ENCODE data around the gene MBOAT7. TPM values are rescaled to one million over a fixed set of nuclear protein-coding genes. Genes with fewer than 3 reads are reported as not detected.

The MBOAT7 gene
- total and polyA plus RNA-seq, 4 donors = 39.0 to 154 (median 73.3) TPM

- Histone ChIP-seq H3K9ac (ENCODE audit: insufficient read depth in 1 of 2, low read length in 2 of 2) (peak overlapping the region in 1 of 2 donors; percentile 43), H3K27ac (ENCODE audit: low read depth in 1 of 2, low read length in 1 of 2) (peak overlapping the region; percentile 67 to 97), H3K9me3 (ENCODE audit: control insufficient read depth in 4 of 4, insufficient read depth in 3 of 4, low read length in 3 of 4) (no peaks in the 10 kb centered on the region), H3K4me3 (no peak overlapping the region), H3K4me1 (ENCODE audit: control insufficient read depth in 5 of 5, insufficient read depth in 5 of 5, low read length in 5 of 5) (peaks cover 3 to 42% (median 23%) of the 10 kb centered on the region in 5 donors), H3K27me3 (ENCODE audit: control insufficient read depth in 3 of 3, insufficient read depth in 3 of 3, low read length in 2 of 3) (no peaks in the 10 kb centered on the region), H3K36me3 (ENCODE audit: control insufficient read depth in 4 of 4, insufficient read depth in 4 of 4, low read length in 4 of 4) (peaks cover 12 to 31% (median 19%) of the 10 kb centered on the region in 4 donors)
- DNase-seq (peak; percentile 96 to 98 (median 98)), ATAC-seq (ENCODE audit: insufficient read depth, low FRiP score) (peak; percentile 45)
- no peak for TF ChIP-seq CTCF (IDR thresholded peaks at IDR 0.05; ENCODE audit: control extremely low read depth, extremely low read depth)
- WGBS, 2 donors = 10 to 20% methylated on average over 10 of the region's 10 CpGs
Measured at GRCh38 chr19:54209811-54210494, 20.6 kb upstream of the MBOAT7 start.

- Histone ChIP-seq H3K27ac (ENCODE audit: low read depth in 1 of 2, low read length in 1 of 2) (peak overlapping the region; percentile 67 to 97), H3K9me3 (ENCODE audit: control insufficient read depth in 4 of 4, insufficient read depth in 3 of 4, low read length in 3 of 4) (no peaks in the 10 kb centered on the region), H3K4me3 (no peak overlapping the region), H3K27me3 (ENCODE audit: control insufficient read depth in 3 of 3, insufficient read depth in 3 of 3, low read length in 2 of 3) (no peaks in the 10 kb centered on the region), H3K4me1 (ENCODE audit: control insufficient read depth in 5 of 5, insufficient read depth in 5 of 5, low read length in 5 of 5) (peaks cover 3 to 42% (median 23%) of the 10 kb centered on the region in 5 donors), H3K9ac (ENCODE audit: insufficient read depth in 1 of 2, low read length in 2 of 2) (peak overlapping the region in 1 of 2 donors; percentile 43), H3K36me3 (ENCODE audit: control insufficient read depth in 4 of 4, insufficient read depth in 4 of 4, low read length in 4 of 4) (peaks cover 15 to 32% (median 23%) of the 10 kb centered on the region in 4 donors)
- no peak for TF ChIP-seq CTCF (IDR thresholded peaks at IDR 0.05; ENCODE audit: control extremely low read depth, extremely low read depth)
- DNase-seq (peak in 1 of 3 donors; percentile 33), ATAC-seq (ENCODE audit: insufficient read depth, low FRiP score) (no peak)
- WGBS, 2 donors = 59 to 65% methylated on average over 24 of the region's 24 CpGs
Measured at GRCh38 chr19:54209058-54209810, 19.9 kb upstream of the MBOAT7 start.

DNA sequence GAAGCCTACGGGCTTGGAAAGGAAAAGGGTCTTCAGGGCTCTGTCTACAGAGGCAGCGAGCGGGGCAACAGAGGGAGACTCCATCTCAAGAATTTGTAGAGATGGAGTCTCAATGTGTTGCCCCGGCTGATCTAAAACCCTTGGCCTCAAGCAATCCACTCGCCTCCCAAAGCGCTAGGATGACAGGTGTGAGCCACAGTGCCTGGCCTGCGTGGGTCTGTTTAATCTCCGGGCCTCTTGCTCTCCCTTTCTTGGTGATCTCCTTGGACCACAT, 19.3 kb upstream of the MBOAT7 start:
- Histone ChIP-seq H3K36me3 (ENCODE audit: control insufficient read depth in 4 of 4, insufficient read depth in 4 of 4, low read length in 4 of 4) (peaks cover 16 to 35% (median 25%) of the 10 kb centered on the region in 4 donors), H3K4me1 (ENCODE audit: control insufficient read depth in 5 of 5, insufficient read depth in 5 of 5, low read length in 5 of 5) (peaks cover 4 to 42% (median 23%) of the 10 kb centered on the region in 5 donors), H3K27me3 (ENCODE audit: control insufficient read depth in 3 of 3, insufficient read depth in 3 of 3, low read length in 2 of 3) (no peaks in the 10 kb centered on the region), H3K9me3 (ENCODE audit: control insufficient read depth in 4 of 4, insufficient read depth in 3 of 4, low read length in 3 of 4) (no peaks in the 10 kb centered on the region), H3K4me3 (no peak overlapping the region), H3K9ac (ENCODE audit: insufficient read depth in 1 of 2, low read length in 2 of 2) (peak overlapping the region in 1 of 2 donors; percentile 56), H3K27ac (ENCODE audit: low read depth in 1 of 2, low read length in 1 of 2) (peak overlapping the region; percentile 39 to 97)
- ATAC-seq (ENCODE audit: insufficient read depth, low FRiP score) = no peak
- 77 to 80% methylated on average over 8 of the region's 8 CpGs for WGBS, 2 donors
- no peak for DNase-seq
- TF ChIP-seq CTCF (IDR thresholded peaks at IDR 0.05; ENCODE audit: control extremely low read depth, extremely low read depth) = no peak

Data from lung (tissue), 12 donors.